Right lobe of liver (tissue), 6 donors: ENCODE data around the gene ITGA11. TPM values are rescaled to one million over a fixed set of nuclear protein-coding genes. Genes with fewer than 3 reads are reported as not detected.

ENCODE experiments used
- ATAC-seq, 4 donors: fragments of 200-7000 bp; cut with Tn5 transposase; one replicate each; pipeline ENCODE4 v1.9.1; 2020; ENCODE audit warnings: mild to moderate bottlenecking in 4 of 4, moderate library complexity in 4 of 4
- DNase-seq, 3 donors: peaks; one replicate each; pipeline ENCODE4 v3.0.0-alpha.2; 2020
- H3K27ac ChIP-seq, 3 donors: fragments of 200-600 bp; one replicate each; pipeline ENCODE4 v1.8.0; 2022
- H3K27me3 ChIP-seq, 2 donors: fragments of 200-600 bp; one replicate each; pipeline ENCODE4 v1.8.0; 2022
- H3K36me3 ChIP-seq, 4 donors: fragments of 200-600 bp; sonication (generic) in 1 of 4; one replicate each; pipeline versions ENCODE4 v1.5.1 to v1.8.0; 2017 to 2022; ENCODE audit warnings: control low read depth in 1 of 4
- H3K4me1 ChIP-seq, 4 donors: fragments of 200-600 bp; sonication (generic) in 1 of 4; one replicate each; pipeline versions ENCODE4 v1.5.1 to v1.8.0; 2017 to 2022; ENCODE audit warnings: control low read depth in 1 of 4
- H3K4me3 ChIP-seq, 3 donors: fragments of 200-600 bp; one replicate each; pipeline ENCODE4 v1.8.0; 2022
- H3K9me3 ChIP-seq, 4 donors: fragments of 200-600 bp; sonication (generic) in 1 of 4; one replicate each; pipeline versions ENCODE4 v1.5.1 to v1.8.0; 2017 to 2022; ENCODE audit warnings: control low read depth in 1 of 4
- CTCF ChIP-seq, 4 donors: fragments of 200-600 bp in 3 of 4; fragments of 450-650 bp in 1 of 4; IDR thresholded peaks; one replicate each; pipeline versions ENCODE4 v1.5.1 to v1.8.0; 2016 to 2022; ENCODE audit warnings: antibody characterized with exemption in 4 of 4, mild to moderate bottlenecking in 2 of 4
- POLR2A ChIP-seq: fragments of 450-650 bp; IDR thresholded peaks from one replicate; pipeline ENCODE4 v1.6.1; 2017; ENCODE audit warnings: antibody characterized with exemption, mild to moderate bottlenecking
- WGBS: methylation state at CpG from one replicate; pipeline ENCODE4 v1.1.6; 2018; ENCODE audit warnings: low coverage, low lambda C conversion rate; ENCODE audit not compliant: insufficient coverage; ENCODE audit errors: missing lambda C conversion rate; 5-methylcytosine and 5-hydroxymethylcytosine counted together
- intact Hi-C, 2 donors: fragments of 100-400 bp; cut with DNase I; formaldehyde crosslinking; loops; one replicate each; pipeline versions ENCODE4 v1.11.2 to v1.14.1; 2022
- total RNA-seq, 6 experiments: library from RNA; depleted of rRNA in 2 of 6; stranded (reverse); fragments of >200 nt in 2 of 6; fragmentation: NEBNext Ultra II Directional in 3 of 6; extraction: Animal tissue kit (Norgen Biotek cat#: 25700) in 3 of 6; gene quantifications; one replicate each; pipeline versions ENCODE4 v1.1.0 to v1.2.4, GENCODE V29; 2016 to 2023
- donor health status: DM: no; HTN: yes; CAD: no.
- donor health status: DM: no; HTN: no; CAD: no.
- donor health status: DM: no; HTN: no; CAD: no.
- donor health status: DM: no; HTN: yes; CAD: no.
- donor health status: DM: no; HTN: yes; CAD: no.

Gene ITGA11
- total RNA-seq, 6 experiments from 2014 or later = 0.51 to 1.4 (median 0.73) TPM

DNA sequence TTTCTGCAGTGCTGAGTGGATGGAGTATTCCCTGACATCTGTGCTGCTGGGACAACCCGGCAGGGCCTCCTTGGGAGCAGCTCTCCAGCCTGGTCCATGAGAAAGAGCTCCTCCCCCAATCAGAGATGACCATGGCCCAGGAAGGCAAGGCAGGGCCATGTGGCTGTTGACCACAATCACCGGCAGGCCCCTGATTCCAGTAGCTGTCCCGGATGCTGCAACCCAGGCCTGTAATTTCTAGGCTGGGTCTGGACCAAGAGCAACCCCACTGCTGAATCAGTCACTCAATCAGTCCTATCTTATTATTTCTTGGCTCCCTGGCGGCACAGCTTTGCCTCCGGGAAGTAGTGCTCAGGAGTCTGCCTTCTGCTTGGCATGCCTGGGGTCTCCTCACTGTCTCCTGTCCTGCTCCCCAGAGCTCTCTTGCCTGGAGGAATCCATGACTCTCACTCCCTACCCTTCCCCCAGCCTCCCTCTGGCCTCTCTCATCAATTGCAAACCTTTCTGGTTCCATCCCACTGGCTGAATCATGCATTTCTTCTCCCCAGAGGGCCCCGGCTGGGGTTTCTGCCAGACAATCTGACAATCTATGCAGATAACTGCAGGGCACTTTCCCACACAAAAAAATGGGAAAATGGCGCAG, 32.6 kb upstream of the ITGA11 start:
- no peak overlapping the region for H3K27ac ChIP-seq
- H3K4me3 ChIP-seq = no peak overlapping the region
- H3K9me3 ChIP-seq = no peaks in the 10 kb centered on the region
- WGBS = 96% methylated on average over 3 of the region's 7 CpGs
- no peaks in the 10 kb centered on the region for H3K27me3 ChIP-seq
- no peaks in the 10 kb centered on the region for H3K36me3 ChIP-seq
- DNase-seq (no peak), ATAC-seq (no peak)
- H3K4me1 ChIP-seq = no peaks in the 10 kb centered on the region
- intact Hi-C loops = no loop called here
- TF ChIP-seq CTCF (IDR thresholded peaks at IDR 0.05) (no peak), POLR2A (no peak)

DNA sequence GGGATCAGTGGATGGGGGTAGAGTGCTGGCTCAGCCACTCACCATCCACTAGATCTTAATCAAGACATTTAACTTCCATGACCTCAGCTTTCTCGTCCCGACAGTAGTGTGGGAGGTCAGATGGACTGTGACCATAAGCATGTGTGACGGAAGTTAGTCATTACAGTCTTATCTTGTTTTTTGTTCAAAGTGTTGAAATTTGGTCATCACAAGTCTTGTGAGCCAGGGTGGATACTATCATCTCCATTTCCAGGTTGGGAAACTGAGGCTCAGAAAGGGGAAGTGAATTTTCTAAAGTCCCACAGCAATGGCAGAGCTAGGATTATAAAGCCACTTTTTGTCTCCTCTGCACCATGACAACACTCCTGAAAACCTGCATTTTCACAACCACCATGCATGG, 32.0 kb upstream of the ITGA11 start:
- intact Hi-C loops = no loop called here
- H3K36me3 ChIP-seq = no peaks in the 10 kb centered on the region
- no peaks in the 10 kb centered on the region for H3K4me1 ChIP-seq
- H3K9me3 ChIP-seq = no peaks in the 10 kb centered on the region
- no peak overlapping the region for H3K4me3 ChIP-seq
- WGBS = 29% methylated on average over 3 of the region's 3 CpGs
- no peak for ATAC-seq
- no peak overlapping the region for H3K27ac ChIP-seq
- TF ChIP-seq POLR2A = no peak
- no peaks in the 10 kb centered on the region for H3K27me3 ChIP-seq
- no peak for DNase-seq

DNA sequence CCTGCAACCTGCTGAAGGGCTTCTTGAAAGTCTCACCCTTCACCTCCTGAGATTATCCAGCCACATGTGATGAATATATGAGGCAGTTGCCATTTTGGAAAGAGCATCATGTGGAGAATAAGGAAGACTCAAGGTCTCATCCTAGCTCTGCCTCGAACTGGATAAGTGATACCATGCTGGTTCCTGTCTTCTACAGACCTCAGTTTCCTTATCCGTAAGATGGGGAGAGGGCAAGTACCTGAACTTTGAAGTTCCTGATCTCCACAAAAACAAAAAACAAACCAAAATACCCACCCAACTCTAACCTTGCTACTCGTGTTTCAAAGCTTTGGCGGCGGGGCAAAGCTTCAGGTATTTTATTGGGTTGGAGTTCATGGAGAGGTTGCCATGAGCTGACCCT, 31.5 kb upstream of the ITGA11 start:
- Histone ChIP-seq H3K27me3 (no peaks in the 10 kb centered on the region), H3K36me3 (no peaks in the 10 kb centered on the region), H3K4me1 (no peaks in the 10 kb centered on the region), H3K27ac (no peak overlapping the region), H3K4me3 (no peak overlapping the region), H3K9me3 (no peaks in the 10 kb centered on the region)
- TF ChIP-seq POLR2A (no peak), CTCF (IDR thresholded peaks at IDR 0.05) (no peak)
- ATAC-seq = no peak
- no peak for DNase-seq
- intact Hi-C loops = no loop called here
- 71% methylated on average over 5 of the region's 5 CpGs for WGBS

- intact Hi-C loops = no loop called here
- 50% methylated on average over 1 of the region's 2 CpGs for WGBS
- Histone ChIP-seq H3K27ac (no peak overlapping the region), H3K36me3 (no peaks in the 10 kb centered on the region), H3K9me3 (no peaks in the 10 kb centered on the region), H3K4me1 (no peaks in the 10 kb centered on the region), H3K27me3 (no peaks in the 10 kb centered on the region), H3K4me3 (no peak overlapping the region)
- ATAC-seq = no peak
- no peak for DNase-seq
- TF ChIP-seq POLR2A = no peak
- no peak for TF ChIP-seq CTCF (IDR thresholded peaks at IDR 0.05)
These were observed 28.2 kb upstream of the ITGA11 start for GRCh38 chr15:68460166-68460565.

- WGBS = 44% methylated on average over 1 of the region's 1 CpG
- TF ChIP-seq POLR2A (no peak), CTCF (IDR thresholded peaks at IDR 0.05) (no peak)
- DNase-seq (no peak), ATAC-seq (no peak)
- no peaks in the 10 kb centered on the region for H3K4me1 ChIP-seq
- no peaks in the 10 kb centered on the region for H3K36me3 ChIP-seq
- intact Hi-C loops = no loop called here
- H3K4me3 ChIP-seq = no peak overlapping the region
- H3K9me3 ChIP-seq = no peaks in the 10 kb centered on the region
- no peak overlapping the region for H3K27ac ChIP-seq
- H3K27me3 ChIP-seq = peaks cover 0 to 5% of the 10 kb centered on the region in 2 donors
These were observed 18.2 kb upstream of the ITGA11 start for GRCh38 chr15:68450192-68450591.
